ENCODE results near the gene NCCRP1.

The NCCRP1 gene, protein sequence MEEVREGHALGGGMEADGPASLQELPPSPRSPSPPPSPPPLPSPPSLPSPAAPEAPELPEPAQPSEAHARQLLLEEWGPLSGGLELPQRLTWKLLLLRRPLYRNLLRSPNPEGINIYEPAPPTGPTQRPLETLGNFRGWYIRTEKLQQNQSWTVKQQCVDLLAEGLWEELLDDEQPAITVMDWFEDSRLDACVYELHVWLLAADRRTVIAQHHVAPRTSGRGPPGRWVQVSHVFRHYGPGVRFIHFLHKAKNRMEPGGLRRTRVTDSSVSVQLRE

DNA sequence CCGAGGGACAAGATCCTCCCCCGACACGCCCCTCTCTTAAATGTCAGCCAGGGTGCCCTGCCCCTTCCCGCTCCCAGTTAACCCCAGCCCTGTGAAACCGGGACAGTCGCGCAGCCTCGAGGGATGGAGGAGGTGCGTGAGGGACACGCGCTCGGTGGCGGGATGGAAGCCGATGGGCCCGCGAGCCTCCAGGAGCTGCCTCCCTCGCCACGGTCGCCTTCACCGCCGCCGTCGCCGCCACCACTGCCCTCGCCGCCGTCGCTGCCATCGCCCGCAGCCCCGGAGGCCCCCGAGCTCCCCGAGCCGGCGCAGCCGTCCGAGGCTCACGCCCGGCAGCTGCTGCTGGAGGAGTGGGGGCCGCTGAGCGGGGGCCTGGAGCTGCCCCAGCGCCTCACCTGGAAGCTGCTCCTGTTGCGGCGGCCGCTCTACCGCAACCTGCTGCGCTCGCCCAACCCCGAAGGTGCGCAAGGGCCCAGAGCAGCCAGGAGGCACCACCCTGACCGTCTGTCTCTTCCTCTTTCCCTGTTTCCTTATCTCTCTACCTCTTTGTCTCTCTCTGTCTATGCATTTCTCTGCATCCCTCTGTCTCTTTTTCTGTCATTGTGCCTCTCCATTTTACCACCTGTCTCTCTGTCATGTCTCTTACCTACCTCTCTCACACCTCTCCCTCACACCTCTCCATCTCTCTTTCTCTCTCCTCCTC, at the start of gene NCCRP1:
Gene NCCRP1, plus strand, starts transcription at position 105 of the 703 bp plus-strand sequence. Its CDS starts 19 bp downstream, at position 124.
- DNase-seq = peak; percentile 9

DNA sequence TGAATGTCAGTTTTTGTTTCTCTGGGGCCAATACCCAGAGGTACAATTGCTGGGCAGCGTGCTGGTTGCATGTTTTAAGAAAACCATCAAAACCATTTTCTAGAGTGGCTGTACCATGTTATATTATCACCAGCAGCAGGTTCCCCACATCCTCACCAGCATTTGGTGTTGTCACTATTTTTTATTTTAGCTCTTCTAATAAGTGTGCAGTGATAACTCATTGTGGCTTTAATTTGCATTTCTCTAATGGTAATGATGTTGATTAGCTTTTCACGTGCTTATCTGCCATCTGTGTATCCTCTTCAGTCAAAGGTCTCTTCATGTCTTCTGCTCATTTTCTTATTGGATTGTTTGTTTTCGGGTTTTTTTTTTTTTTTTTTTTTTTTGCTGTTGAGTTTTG, 49.3 kb upstream of the NCCRP1 start:
- DNase-seq = no peak

DNA sequence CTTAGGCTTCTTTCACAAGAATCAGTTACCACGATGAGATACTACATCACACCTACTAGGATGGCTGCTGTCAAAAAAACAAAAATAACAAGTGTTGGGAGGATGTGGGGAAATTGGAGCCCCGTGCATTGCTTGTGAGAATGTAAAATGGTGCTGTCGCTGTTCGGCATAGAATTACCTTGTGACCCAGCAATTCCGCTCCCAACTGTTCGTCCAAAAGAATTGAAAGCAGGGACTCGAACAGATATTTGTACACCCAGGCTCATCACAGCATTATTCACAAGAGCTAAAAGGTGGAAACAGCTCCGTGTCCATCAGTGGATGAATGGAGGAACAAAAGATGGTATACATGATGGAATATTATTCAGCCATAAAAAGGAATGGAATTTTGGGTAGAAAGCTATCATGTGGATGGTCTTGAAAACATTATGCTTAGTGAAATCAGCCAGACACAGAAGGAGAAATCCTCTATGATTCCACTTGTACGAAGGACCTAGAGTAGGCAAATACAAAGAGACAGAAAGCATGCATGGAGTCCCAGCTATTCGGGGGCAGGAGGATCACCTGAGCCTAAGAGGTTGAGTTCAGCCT, 47.7 kb upstream of the NCCRP1 start:
- DNase-seq = no peak

GRCh38 chr19:39150235-39150634, 46.5 kb upstream of the NCCRP1 start:
- no peak for DNase-seq

- no peak for DNase-seq
Measured at GRCh38 chr19:39150807-39151600, 45.8 kb upstream of the NCCRP1 start.

- DNase-seq = no peak
Measured at GRCh38 chr19:39152066-39152465, 44.7 kb upstream of the NCCRP1 start.

DNA sequence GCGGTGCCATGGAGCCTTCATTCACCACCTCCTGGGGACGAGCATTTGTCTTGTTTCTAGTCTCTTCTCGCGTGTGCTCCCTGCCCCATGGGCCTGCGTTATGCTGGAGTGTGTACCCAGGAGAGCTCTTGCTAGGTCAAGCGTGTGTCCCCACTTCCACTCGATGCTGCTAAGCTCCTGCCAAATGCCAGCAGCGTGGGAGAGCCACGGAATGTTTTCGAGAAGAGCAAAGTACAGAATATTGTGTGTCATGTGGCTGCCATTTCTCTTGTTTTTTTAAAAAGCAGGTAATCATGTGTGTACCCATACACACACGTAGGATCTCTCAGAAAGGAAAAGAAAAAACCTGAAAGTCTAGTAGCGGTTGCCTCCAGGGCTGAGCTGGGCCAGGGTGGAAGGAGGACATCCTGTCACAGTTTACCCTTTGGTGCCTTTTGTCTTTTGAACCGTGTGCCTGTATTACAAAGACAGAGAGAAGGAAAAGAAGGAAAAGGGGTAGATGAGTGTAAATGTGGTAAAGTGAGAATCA, 42.6 kb upstream of the NCCRP1 start:
- no peak for DNase-seq

GRCh38 chr19:39154629-39155100, 42.1 kb upstream of the NCCRP1 start:
- DNase-seq = no peak

DNA sequence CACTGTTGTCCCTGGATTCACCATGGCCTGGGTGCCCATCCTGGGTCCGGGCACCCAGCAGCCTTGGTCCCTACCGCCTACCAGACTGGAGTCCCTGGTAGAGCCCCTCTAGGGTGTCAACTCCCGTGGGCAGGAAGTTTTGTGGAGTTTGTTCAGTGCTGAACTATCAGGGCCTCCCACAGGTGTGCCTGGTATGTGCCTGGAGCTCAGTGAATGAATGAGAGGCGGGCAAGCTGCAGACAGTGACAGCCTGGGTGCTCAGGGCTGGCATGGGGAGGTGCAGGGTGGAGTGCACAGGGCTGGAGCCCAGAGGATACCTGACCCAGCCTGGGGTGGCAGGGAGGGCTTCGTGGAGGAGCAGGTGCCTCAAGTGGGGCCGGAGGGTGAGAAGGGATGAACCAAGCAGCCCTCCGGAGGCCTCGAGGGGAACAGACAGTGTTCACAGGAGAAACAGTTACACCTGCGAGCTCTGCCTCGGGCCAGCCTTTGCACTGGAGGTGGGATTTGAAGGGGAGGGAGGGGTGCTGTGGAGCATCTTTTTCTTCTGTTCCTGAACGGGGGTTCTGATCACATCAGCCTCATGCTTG, 41.6 kb upstream of the NCCRP1 start:
- DNase-seq = no peak

DNA sequence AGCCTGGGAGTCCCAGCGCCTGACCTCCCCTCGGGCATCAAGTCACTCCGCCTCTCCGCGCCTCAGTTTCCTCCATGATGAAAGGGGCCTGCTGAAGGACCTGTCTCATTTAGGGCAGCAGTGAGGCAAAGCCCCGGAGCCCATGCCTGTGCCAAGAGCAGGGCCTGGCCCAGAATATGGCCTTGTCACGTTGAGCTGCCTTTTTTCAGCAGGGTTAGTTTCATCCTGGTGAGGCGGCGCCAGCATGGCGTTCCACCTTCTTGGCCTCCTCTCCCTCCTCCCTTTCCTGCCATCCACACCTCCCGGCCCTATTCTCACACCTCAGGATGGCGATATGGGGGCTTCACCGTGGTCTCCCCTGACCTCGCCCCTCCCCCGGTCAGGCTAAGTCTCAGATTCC, 41.0 kb upstream of the NCCRP1 start:
- no peak for DNase-seq

DNA sequence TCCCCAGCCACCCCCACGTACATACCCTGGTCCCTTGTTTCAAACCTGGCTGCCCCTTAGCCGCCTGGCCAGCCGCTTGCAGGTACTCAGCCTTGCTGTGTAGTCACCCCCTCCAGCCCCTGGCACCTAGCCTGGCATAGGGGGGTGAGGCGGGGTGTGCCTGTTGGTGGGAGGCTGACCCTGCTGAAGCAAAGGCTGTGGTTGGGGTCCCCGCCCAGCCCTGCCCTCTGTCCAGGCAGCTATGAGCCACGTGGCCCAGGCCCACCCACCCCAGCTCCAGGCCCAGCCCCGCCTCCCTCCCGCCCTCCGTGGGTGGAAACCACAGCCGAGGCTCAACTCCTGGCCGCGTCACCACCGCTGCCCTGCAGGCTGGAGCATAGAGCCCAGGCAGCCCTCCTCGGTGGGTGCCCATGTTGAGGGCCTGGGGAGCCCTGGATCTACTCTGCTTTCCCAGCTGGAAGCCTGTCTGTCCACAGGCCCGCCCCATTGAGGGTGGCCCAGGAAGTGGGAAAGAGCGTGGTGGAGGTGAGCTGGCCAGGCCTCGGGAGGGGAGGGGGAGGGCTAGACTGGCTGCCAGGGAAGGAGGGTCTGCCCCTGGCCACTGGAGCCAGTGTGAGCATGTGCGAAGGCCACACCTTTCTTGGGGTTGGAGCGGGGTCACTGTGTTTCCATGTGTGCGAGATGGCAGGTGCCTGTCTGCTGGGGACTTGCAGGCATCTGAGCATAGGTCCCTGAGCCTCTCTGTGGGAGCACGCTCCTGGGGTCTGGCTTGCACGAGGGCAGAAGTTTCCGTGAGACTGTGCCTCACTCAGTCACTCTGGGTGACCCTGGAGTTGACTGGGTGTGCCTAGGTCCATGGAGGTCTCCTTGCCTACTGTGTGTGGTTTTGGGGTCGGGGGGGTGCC, 40.2 kb upstream of the NCCRP1 start:
- DNase-seq = no peak

DNA sequence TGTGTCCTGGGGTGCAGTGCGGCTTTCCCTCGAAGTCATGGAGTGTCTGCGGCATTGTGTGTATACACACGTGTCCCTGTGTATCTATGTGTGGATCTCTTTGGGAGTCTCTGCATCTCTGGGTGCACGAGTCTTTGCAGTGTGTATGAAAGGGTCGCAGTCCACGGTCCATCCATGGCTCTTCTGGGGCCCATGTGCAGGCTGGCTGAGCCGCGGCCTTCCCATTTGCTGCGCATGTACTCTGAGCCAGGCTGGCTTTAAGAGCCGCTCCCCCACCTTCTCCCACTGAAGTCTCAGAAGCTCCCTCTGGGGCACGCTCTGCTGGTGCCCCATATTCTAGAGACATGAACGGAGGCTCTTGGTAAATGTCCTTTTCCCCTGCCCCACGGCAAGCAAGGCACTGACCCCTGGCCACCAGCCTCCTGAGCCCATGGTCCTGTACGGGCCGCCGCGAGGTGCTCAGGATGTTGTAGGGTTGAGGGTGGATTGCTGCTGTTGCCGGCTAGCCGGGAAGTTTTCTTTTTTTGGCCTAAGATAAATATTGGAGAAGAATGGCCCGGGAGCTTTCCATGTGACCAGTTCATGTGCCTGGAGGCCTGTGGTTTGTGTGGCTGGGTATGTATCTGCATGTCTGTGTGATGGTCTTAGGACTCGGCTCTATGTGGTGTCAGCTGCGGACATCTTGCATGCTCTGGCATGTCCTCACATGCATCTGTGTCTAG, 39.3 kb upstream of the NCCRP1 start:
- DNase-seq = no peak

DNA sequence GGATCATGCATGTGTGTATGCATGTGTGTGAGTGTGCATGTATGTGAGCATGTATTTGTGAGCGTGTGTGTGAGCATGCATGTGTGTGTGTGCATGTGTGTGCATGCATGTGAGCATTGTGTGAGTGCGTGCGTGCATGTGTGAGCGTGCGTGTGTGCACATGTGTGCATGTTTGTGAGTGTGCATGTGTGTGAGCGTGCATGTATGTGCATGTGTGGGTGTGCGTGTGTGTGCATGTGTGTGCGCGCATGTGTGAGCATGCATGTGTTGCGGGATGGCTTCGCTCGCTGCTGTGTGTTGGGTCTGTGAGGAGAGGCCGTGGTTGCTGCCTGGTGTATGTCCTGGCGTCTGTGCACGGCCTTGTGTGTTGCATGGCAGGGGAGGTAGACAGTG, 38.8 kb upstream of the NCCRP1 start:
- DNase-seq = no peak

DNA sequence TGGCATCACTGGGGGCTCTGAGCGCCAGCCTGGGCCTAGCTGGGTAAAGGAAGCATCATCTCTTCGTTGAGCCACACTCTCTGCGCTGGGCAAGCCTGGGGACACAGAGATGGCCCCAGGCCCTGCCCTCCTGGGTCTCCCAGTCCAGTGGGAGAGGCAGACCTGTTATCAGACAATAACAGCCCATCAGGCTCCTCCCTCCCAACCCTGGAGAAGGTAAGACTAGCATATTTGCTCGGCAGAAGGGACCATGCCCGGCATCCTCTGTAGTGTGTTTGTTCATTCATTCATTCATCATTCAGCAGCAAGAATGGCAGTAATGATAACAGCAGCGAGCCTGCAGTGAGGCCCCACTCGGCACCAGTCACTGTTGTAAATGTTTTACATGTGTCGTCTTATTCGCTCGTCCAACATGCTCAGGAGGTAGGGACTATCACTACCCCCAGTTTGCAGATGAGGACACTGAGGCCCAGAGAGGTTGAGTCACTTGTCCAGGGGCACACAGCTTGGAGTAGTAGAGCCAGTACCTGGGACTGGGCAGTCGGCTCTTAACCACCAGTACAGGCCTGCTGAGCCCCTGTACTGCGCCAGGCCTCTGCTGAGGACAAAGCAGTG, 38.0 kb upstream of the NCCRP1 start:
- no peak for DNase-seq

DNA sequence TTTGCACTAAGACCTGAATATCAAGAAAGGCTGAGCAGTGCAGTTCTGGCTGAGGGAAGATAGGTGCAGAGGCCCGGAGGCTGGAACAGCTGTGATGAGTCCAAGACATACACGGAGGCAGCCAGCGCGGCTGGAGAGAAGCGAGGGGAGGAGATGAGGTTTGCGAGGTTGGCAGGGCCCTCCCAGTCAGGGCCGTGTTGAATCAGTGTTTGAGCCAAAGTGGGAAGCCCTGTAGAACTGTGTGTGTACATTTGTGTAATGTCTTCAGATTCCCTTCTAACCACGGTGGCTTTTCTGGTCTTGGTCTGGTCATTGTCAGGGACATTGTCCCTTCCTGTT, 36.3 kb upstream of the NCCRP1 start:
- DNase-seq = no peak

DNA sequence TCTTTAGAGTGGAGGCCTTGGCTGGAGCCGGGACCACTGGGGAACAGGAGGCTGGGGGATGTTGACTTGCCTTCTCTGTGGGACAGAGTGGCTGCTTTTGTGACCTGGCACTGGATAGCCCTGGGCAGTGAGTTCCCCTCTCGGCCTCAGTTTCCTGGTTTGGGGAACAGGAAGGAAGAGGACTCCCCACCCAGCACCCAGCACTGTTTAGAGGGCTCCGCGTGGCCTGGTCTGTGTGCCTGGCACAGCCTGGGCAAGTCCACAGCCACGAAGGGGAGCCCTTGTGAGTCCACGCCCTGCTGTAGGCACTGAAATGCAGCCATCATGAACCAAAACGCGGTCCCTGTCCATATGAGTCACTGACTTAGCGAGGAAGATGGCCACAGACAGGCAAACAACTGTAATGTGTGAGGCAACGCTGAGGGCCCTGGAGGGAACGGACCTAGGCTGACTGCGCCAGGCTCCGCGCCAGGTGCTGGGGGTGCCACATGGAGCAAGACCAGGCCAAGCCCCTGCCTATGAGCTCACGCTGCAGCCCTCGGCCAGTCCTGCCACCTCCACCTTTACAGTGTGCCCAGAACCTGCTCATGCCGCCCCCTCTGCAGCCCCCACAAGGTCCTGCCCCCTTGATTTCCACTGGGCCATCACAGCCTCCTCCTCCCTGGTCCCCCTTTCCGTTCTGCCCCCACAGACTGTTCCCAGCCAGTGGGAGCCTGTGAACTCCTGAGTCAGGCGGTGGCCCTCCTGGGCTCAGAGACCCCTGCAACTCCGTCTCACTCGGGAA, 35.7 kb upstream of the NCCRP1 start:
- DNase-seq = no peak

- DNase-seq = no peak
Measured at GRCh38 chr19:39162441-39163043, 34.2 kb upstream of the NCCRP1 start.

GRCh38 chr19:39163621-39164020, 33.1 kb upstream of the NCCRP1 start:
- DNase-seq = no peak

GRCh38 chr19:39164289-39164688, 32.5 kb upstream of the NCCRP1 start:
- no peak for DNase-seq

Data from RPMI8226 (cell line).